ENCODE measurements around the gene SLC35E2B. TPM values are rescaled to one million over a fixed set of nuclear protein-coding genes. Genes with fewer than 3 reads are reported as not detected.

SLC35E2B gene
- total RNA-seq, 1 donor from 2014 or later = 62.2 TPM

DNA sequence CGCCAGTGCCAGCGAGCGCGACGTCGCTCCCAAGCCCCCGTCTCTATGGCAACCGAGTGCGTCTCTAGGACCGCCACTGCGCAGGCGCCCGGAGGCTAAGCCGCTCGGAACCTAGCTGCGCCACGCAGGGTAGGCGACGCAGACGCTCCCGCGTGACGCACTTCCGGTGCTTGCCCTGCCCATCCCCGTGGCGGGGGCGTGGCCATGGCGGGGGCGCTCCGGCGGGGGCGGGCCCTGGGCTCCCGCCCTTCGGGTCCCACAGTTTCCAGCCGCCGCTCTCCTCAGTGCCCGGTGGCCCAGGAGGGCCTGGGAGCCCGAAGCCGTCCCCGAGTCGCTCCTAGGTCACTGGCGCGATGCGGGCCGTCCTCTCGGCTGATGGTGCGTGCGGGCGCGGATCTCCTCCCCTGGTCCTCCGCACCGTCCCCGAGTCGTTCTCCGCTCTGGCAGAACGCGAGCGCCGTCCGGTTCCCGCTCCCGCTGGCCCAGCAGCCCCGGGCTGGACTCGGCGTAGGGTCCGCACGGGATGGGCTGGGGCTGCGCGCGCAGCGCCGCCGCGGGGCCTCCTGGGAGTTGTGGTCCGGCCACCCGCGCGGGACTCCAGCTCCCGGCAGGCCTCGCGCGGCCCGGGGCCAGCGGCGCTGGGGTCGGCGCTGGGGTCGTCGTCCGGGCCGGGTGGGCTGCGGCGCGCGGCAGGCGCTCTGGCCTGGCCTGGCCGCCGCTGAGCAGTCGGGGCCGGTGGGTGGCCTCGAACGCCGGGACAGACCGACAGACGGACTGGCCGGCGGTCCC, 77.1 kb downstream of the SLC35E2B start, which contains the start of gene MIB2:
MIB2 (plus strand) TSS at position 245 of the 789 bp plus-strand sequence. CDS start 7,953 bp downstream, outside the sequence.
- peak; percentile 58 for DNase-seq (ENCODE audit: extremely low read depth, low read depth, low spot score)

GRCh38 chr1:1614954-1615255, 77.7 kb downstream of the SLC35E2B start:
- no peak for DNase-seq (ENCODE audit: extremely low read depth, low read depth, low spot score)

DNA sequence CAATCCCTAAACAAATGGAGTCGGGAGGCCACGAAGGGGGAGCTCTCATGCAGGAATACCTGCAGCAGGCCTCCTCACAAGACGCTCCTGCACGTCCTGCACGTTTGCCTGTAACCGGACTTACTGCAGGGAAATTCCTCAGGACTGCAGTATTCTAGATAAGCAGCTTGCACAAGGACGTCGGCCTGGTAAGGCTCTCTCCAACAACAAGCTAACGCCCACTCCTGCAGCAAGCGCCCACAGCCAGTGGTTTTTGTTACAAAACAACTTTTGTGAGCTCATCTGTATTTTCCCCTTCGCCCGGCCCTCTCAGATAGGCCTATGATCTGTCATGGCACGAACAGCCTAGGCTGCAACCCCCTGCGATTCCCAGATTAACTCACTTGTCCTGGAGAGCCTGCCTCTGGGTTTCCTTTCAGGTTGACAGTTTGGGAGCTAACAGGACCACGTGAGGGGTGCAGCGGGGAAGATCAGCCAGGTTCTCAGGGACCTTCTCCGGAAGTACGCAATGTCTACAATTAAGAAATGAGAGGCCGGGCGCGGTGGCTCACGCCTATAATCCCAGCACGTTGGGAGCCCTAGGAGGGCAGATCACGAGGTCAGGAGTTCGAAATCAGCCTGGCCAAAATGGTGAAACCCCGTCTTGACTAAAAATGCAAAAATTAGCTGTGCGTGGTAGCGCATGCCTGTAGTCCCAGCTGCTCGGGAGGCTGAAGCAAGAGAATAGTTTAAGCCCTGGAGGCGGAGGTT, 78.2 kb downstream of the SLC35E2B start:
- DNase-seq (ENCODE audit: extremely low read depth, low read depth, low spot score) = no peak

GRCh38 chr1:1613509-1614082, 79.0 kb downstream of the SLC35E2B start:
- DNase-seq (ENCODE audit: extremely low read depth, low read depth, low spot score) = no peak

- DNase-seq (ENCODE audit: extremely low read depth, low read depth, low spot score) = no peak
These were observed 80.5 kb downstream of the SLC35E2B start for GRCh38 chr1:1612104-1612400.

DNA sequence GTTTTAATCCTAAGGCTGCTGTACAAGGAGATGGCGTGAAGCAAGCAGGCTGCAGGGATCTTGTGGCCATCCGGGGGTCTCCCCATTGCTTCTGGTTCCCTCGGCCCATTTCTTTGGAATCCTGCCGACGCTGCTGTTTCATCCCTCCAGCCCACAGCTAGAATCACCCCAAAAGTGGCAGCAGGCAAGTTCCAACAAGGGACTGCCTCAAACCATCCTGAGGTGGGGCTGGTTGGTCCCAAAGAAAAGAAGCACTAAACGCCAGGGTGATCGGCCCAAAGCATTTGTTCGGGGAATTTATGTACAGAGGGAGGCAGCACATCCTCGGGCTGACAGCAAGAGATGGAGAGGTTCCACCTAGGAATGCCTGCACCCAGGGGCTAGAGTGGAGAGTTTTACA, 81.8 kb downstream of the SLC35E2B start:
- DNase-seq (ENCODE audit: extremely low read depth, low read depth, low spot score) = no peak

- DNase-seq (ENCODE audit: extremely low read depth, low read depth, low spot score) = no peak
These were observed 82.6 kb downstream of the SLC35E2B start for GRCh38 chr1:1609822-1610485.

Other genes starting within 250 kb of the SLC35E2B start
- gene ATAD3C, start 243.1 kb downstream of the SLC35E2B start, total RNA-seq = not detected in 2 replicates
- gene ATAD3B, start 221.0 kb downstream of the SLC35E2B start, total RNA-seq = 22.6 and 37.5 TPM in 2 replicates
- gene ATAD3A, start 180.6 kb downstream of the SLC35E2B start, total RNA-seq = 48.3 and 54.5 TPM in 2 replicates
- 1.7 and 3.4 TPM in 2 replicates for gene TMEM240, start 152.2 kb downstream of the SLC35E2B start, total RNA-seq
- gene SSU72, start 117.9 kb downstream of the SLC35E2B start, total RNA-seq = 106 and 136 TPM in 2 replicates
- gene FNDC10, start 92.7 kb downstream of the SLC35E2B start, total RNA-seq = 5.2 and 9.9 TPM in 2 replicates
- 56.8 and 81.2 TPM in 2 replicates for gene MIB2, start 77.3 kb downstream of the SLC35E2B start, total RNA-seq
- 0.58 and 3.2 TPM in 2 replicates for gene MMP23B, start 60.6 kb downstream of the SLC35E2B start, total RNA-seq
- 13.5 and 24.3 TPM in 2 replicates for gene CDK11B, start 33.8 kb downstream of the SLC35E2B start, total RNA-seq
- gene CDK11A, start 31.6 kb upstream of the SLC35E2B start, total RNA-seq = 19.7 and 25.9 TPM in 2 replicates
- 91.0 and 134 TPM in 2 replicates for gene NADK, start 85.7 kb upstream of the SLC35E2B start, total RNA-seq
- 211 and 291 TPM in 2 replicates for gene GNB1, start 198.3 kb upstream of the SLC35E2B start, total RNA-seq
- 0.18 and 1.4 TPM in 2 replicates for gene CALML6, start 222.5 kb upstream of the SLC35E2B start, total RNA-seq
- 0.18 TPM in 1 of 2 replicates, not detected in the other for gene TMEM52, start 226.5 kb upstream of the SLC35E2B start, total RNA-seq

Data from glomerular endothelial cell (primary cell).